GM12801 (cell line): ENCODE data around the gene KRT1.

Source experiments
- CTCF ChIP-seq: IDR thresholded peaks from one replicate; pipeline ENCODE4 v1.5.1; 2011; ENCODE audit warnings: control low read depth; ENCODE audit not compliant: insufficient read length; ENCODE audit errors: extremely low read depth

KRT1 gene

GRCh38 chr12:52628841-52629240 is 51.4 kb downstream of the KRT1 start:
- no peak for TF ChIP-seq CTCF

GRCh38 chr12:52628111-52628507 is 52.1 kb downstream of the KRT1 start:
- no peak for TF ChIP-seq CTCF

- no peak for TF ChIP-seq CTCF
Measured at GRCh38 chr12:52627395-52628110, 52.7 kb downstream of the KRT1 start.
